A673 (cell line): ENCODE data around the gene NSL1.

ENCODE experiments used
- CTCF ChIP-seq: fragments of 300-800, 200-600 bp; sonication (generic); conservative IDR thresholded peaks from 2 replicates; pipeline ENCODE4 v1.5.1; 2017; ENCODE audit warnings: low read depth, mild to moderate bottlenecking, antibody characterized with exemption, low read length, moderate library complexity, mixed read lengths
- EZH2 ChIP-seq: fragments of 200-600 bp; sonication (generic); IDR thresholded peaks from 2 replicates; pipeline ENCODE4 v1.6.1; 2017; ENCODE audit warnings: borderline replicate concordance, low read depth, mild to moderate bottlenecking, mixed read lengths, antibody characterized with exemption, low read length; ENCODE audit not compliant: poor library complexity, severe bottlenecking

GRCh38 chr1:212684521-212685090 lies 107.0 kb downstream of the NSL1 start:
- TF ChIP-seq CTCF (no peak), EZH2 (no peak)
